ENCODE results near the gene SLC7A7. TPM values are rescaled to one million over a fixed set of nuclear protein-coding genes. Genes with fewer than 3 reads are reported as not detected.
"Not testable (repeated sequence)": the region's sequence is repeated elsewhere in the genome, so short reads cannot be mapped to it uniquely, and the experiment has no call there.

The SLC7A7 gene
- total RNA-seq, 1 donor from 2014 or later: 7.6 TPM

- no peaks in the 10 kb centered on the region for H3K27me3 ChIP-seq
- no peak overlapping the region for H3K27ac ChIP-seq
- no peaks in the 10 kb centered on the region for H3K36me3 ChIP-seq
- H3K4me3 ChIP-seq: no peak overlapping the region
- DNase-seq (ENCODE audit: low spot score in 2 of 2): no peak
- no peaks in the 10 kb centered on the region for H3K9me3 ChIP-seq
- no peaks in the 10 kb centered on the region for H3K4me1 ChIP-seq
- intact Hi-C loops (cut with DNase I): no loop called here
- TF ChIP-seq, protein P1, sequence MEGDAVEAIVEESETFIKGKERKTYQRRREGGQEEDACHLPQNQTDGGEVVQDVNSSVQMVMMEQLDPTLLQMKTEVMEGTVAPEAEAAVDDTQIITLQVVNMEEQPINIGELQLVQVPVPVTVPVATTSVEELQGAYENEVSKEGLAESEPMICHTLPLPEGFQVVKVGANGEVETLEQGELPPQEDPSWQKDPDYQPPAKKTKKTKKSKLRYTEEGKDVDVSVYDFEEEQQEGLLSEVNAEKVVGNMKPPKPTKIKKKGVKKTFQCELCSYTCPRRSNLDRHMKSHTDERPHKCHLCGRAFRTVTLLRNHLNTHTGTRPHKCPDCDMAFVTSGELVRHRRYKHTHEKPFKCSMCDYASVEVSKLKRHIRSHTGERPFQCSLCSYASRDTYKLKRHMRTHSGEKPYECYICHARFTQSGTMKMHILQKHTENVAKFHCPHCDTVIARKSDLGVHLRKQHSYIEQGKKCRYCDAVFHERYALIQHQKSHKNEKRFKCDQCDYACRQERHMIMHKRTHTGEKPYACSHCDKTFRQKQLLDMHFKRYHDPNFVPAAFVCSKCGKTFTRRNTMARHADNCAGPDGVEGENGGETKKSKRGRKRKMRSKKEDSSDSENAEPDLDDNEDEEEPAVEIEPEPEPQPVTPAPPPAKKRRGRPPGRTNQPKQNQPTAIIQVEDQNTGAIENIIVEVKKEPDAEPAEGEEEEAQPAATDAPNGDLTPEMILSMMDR (IDR thresholded peaks at IDR 0.05): no peak
Measured at GRCh38 chr14:22808388-22809209, 6.6 kb downstream of the SLC7A7 start.

GRCh38 chr14:22807432-22808087 is 7.7 kb downstream of the SLC7A7 start:
- TF ChIP-seq, protein P1 (IDR thresholded peaks at IDR 0.05): no peak
- H3K27ac ChIP-seq: no peak overlapping the region
- DNase-seq (ENCODE audit: low spot score in 2 of 2): no peak
- H3K4me1 ChIP-seq: no peaks in the 10 kb centered on the region
- intact Hi-C loops (cut with DNase I): no loop called here
- no peaks in the 10 kb centered on the region for H3K9me3 ChIP-seq
- no peaks in the 10 kb centered on the region for H3K36me3 ChIP-seq
- H3K4me3 ChIP-seq: no peak overlapping the region
- H3K27me3 ChIP-seq: no peaks in the 10 kb centered on the region

DNA sequence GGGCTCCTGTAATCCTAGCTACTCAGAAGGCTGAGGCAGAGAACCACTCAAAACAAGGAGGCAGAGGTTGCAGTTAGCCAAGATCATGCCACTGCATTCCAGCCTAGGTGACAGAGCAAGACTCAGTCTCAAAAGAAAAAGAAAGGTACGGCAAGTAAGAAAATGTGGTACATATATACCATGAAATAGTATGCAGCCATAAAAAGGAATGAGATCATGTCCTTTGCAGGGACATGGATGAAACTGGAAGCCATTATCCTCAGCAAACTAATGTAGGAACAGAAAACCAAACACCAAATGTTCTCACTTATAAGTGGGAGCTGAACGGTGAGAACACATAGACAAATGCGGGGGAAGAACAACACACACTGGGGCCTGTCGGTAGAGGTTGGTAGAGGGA is 10.0 kb downstream of the SLC7A7 start:
- H3K27me3 ChIP-seq; DNase-seq (ENCODE audit: low spot score in 2 of 2); H3K4me1 ChIP-seq; H3K9me3 ChIP-seq; intact Hi-C loops (cut with DNase I); H3K4me3 ChIP-seq; H3K27ac ChIP-seq; H3K36me3 ChIP-seq: not testable (repeated sequence)

GRCh38 chr14:22803687-22803974 is 11.6 kb downstream of the SLC7A7 start:
- intact Hi-C loops (cut with DNase I): no loop called here
- no peak overlapping the region for H3K27ac ChIP-seq
- TF ChIP-seq, protein P1 (IDR thresholded peaks at IDR 0.05): no peak
- no peaks in the 10 kb centered on the region for H3K4me1 ChIP-seq
- H3K4me3 ChIP-seq: no peak overlapping the region
- no peaks in the 10 kb centered on the region for H3K9me3 ChIP-seq
- no peaks in the 10 kb centered on the region for H3K36me3 ChIP-seq
- no peak for DNase-seq (ENCODE audit: low spot score in 2 of 2)
- no peaks in the 10 kb centered on the region for H3K27me3 ChIP-seq

DNA sequence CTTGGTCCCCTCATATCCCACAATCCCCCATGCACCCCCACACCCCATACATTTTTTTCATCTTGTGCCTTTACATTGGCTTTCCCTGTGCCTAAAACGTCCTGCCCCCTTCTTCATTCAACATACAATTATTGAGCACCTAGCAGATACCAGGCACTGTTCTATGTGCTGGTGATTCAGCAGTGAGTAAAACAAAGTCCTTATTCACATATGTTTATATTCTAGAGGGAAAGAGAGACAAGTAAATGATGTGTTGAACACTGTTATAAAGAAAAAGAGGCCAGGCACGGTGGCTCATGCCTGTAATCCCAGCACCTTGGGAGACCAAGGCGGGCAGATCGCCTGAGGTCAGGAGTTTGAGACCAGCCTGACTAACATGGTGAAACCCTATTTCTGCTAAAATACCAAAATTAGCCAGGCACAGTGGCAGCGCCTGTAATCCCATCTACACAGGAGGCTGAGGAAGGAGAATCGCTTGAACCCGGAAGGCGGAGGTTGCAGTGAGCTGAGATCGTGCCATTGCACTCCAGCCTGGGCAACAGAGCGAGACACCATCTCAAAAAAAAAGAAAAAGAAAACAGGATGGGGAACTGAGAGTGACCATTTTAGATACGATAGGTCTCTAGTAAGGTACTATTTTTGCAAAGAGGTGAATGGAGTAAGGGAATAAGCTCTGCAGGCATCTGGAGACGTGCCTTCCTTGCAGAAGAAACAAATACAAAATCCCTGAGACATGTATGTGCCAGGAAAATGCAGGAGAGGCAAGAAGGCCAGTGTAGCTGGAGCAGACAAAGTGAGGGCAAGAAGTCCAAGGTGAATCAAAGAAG is 12.2 kb downstream of the SLC7A7 start:
- TF ChIP-seq, protein P1 (IDR thresholded peaks at IDR 0.05): no peak
- Histone ChIP-seq H3K27ac (no peak overlapping the region), H3K9me3 (no peaks in the 10 kb centered on the region), H3K4me1 (no peaks in the 10 kb centered on the region), H3K4me3 (no peak overlapping the region), H3K36me3 (no peaks in the 10 kb centered on the region), H3K27me3 (no peaks in the 10 kb centered on the region)
- DNase-seq (ENCODE audit: low spot score in 2 of 2): no peak
- intact Hi-C loops (cut with DNase I): no loop called here

GRCh38 chr14:22801716-22802115 is 13.5 kb downstream of the SLC7A7 start:
- TF ChIP-seq, protein P1 (IDR thresholded peaks at IDR 0.05): no peak
- H3K9me3 ChIP-seq: no peaks in the 10 kb centered on the region

More at GRCh38 chr14:22801716-22802115, 13.5 kb downstream of the SLC7A7 start:
- H3K4me1 ChIP-seq: no peaks in the 10 kb centered on the region
- intact Hi-C loops (cut with DNase I): no loop called here
- H3K27me3 ChIP-seq: no peaks in the 10 kb centered on the region
- no peak for DNase-seq (ENCODE audit: low spot score in 2 of 2)
- H3K27ac ChIP-seq: no peak overlapping the region
- no peaks in the 10 kb centered on the region for H3K36me3 ChIP-seq
- no peak overlapping the region for H3K4me3 ChIP-seq

Data from ascending aorta (tissue), 2 donors.